ENCODE data around the gene GEMIN7.

DNA sequence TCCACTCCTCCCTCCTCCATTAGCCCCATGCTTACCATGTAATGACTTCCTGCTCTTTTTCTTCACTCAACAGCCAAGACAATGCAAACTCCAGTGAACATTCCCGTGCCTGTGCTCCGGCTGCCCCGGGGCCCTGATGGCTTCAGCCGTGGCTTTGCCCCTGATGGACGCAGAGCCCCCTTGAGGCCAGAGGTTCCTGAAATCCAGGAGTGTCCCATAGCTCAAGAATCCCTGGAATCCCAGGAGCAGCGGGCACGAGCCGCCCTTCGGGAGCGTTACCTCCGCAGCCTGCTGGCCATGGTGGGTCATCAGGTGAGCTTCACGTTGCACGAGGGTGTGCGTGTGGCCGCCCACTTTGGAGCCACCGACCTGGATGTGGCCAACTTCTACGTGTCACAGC lies 11.0 kb downstream of the GEMIN7 start:
- no peak for TF ChIP-seq EZH2 (IDR thresholded peaks at IDR 0.05; ENCODE audit: low read length)
- TF ChIP-seq, protein P1, sequence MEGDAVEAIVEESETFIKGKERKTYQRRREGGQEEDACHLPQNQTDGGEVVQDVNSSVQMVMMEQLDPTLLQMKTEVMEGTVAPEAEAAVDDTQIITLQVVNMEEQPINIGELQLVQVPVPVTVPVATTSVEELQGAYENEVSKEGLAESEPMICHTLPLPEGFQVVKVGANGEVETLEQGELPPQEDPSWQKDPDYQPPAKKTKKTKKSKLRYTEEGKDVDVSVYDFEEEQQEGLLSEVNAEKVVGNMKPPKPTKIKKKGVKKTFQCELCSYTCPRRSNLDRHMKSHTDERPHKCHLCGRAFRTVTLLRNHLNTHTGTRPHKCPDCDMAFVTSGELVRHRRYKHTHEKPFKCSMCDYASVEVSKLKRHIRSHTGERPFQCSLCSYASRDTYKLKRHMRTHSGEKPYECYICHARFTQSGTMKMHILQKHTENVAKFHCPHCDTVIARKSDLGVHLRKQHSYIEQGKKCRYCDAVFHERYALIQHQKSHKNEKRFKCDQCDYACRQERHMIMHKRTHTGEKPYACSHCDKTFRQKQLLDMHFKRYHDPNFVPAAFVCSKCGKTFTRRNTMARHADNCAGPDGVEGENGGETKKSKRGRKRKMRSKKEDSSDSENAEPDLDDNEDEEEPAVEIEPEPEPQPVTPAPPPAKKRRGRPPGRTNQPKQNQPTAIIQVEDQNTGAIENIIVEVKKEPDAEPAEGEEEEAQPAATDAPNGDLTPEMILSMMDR (optimal IDR thresholded peaks at IDR 0.05 in 1 of 3, IDR thresholded peaks at IDR 0.05 in 1 of 3, conservative IDR thresholded peaks at IDR 0.05 in 1 of 3; ENCODE audit: extremely low read depth in 1 of 3, insufficient read depth in 2 of 3, low read length in 3 of 3), result no peak
